Heart right ventricle (tissue), 16 donors: Measurements from ENCODE around the gene ADD2. TPM values are rescaled to one million over a fixed set of nuclear protein-coding genes. Genes with fewer than 3 reads are reported as not detected.
"Not testable (repeated sequence)": the region's sequence is repeated elsewhere in the genome, so short reads cannot be mapped to it uniquely, and the experiment has no call there.

Experiments used
- ATAC-seq, 8 donors: fragments of 200-7000 bp; cut with Tn5 transposase; one replicate each; pipeline ENCODE4 v1.9.1; 2020; ENCODE audit warnings: mild to moderate bottlenecking in 8 of 8, moderate library complexity in 8 of 8, moderate number of reproducible peaks in 1 of 8
- DNase-seq, 2 donors: peaks; one replicate each; pipeline ENCODE4 v3.0.0-alpha.2; 2020
- H3K27ac ChIP-seq, 10 donors: fragments of 200-600 bp; sonication (generic) in 2 of 10; one replicate each; pipeline versions ENCODE4 v1.5.0 to v1.8.0; 2020 to 2022; ENCODE audit warnings: mild to moderate bottlenecking in 3 of 10
- H3K27me3 ChIP-seq, 7 donors: fragments of 200-600 bp; one replicate each; pipeline ENCODE4 v1.8.0; 2021 to 2022; ENCODE audit warnings: mild to moderate bottlenecking in 2 of 7
- H3K36me3 ChIP-seq, 9 donors: fragments of 200-600 bp; sonication (generic) in 1 of 9; one replicate each; pipeline versions ENCODE4 v1.5.0 to v1.8.0; 2020 to 2022; ENCODE audit warnings: mild to moderate bottlenecking in 2 of 9
- H3K4me1 ChIP-seq, 9 donors: fragments of 200-600 bp; sonication (generic) in 1 of 9; one replicate each; pipeline versions ENCODE4 v1.5.0 to v1.8.0; 2020 to 2022; ENCODE audit warnings: mild to moderate bottlenecking in 4 of 9
- H3K4me3 ChIP-seq, 10 donors: fragments of 200-600 bp; sonication (generic) in 2 of 10; one replicate each; pipeline versions ENCODE4 v1.5.0 to v1.8.0; 2020 to 2022; ENCODE audit warnings: mild to moderate bottlenecking in 7 of 10, moderate library complexity in 2 of 10
- H3K9me3 ChIP-seq, 11 donors: fragments of 200-600 bp in 10 of 11; sonication (generic) in 2 of 11; one replicate each; pipeline versions ENCODE4 v1.5.0 to v1.8.0; 2013 to 2022; ENCODE audit warnings: mild to moderate bottlenecking in 2 of 11, control low read depth in 1 of 11, moderate library complexity in 1 of 11
- WGBS, 2 donors: extraction: QIAGEN DNeasy Blood & Tissue Kit; methylation state at CpG; one replicate each; pipeline ENCODE4 v1.1.7; 2013; ENCODE audit warnings: inconsistent platforms in 1 of 2; 5-methylcytosine and 5-hydroxymethylcytosine counted together
- intact Hi-C, 10 donors: fragments of 100-400 bp; cut with DNase I; formaldehyde crosslinking; loops; one replicate each; pipeline versions ENCODE4 v1.11.1 to v1.14.2; 2022
- polyA plus RNA-seq, 2 donors: library from polyadenylated mRNA; stranded (reverse); fragments of 200-250 nt; gene quantifications; one replicate each; pipeline ENCODE4 v1.2.3, GENCODE V29; 2013
- total RNA-seq, 10 donors: library from RNA; stranded (reverse); fragmentation: NEBNext Ultra II Directional in 3 of 10; extraction: Animal tissue kit (Norgen Biotek cat#: 25700) in 3 of 10; gene quantifications; one replicate each; pipeline versions ENCODE4 v1.2.1 to v1.2.4, GENCODE V29; 2021 to 2023
- TF ChIP-seq, protein P1 (sequence below), 9 donors: fragments of 200-600 bp; sonication (generic) in 2 of 9; IDR thresholded peaks; one replicate each; pipeline versions ENCODE4 v1.5.0 to v1.8.0; 2021 to 2022; ENCODE audit warnings: antibody characterized with exemption in 9 of 9, mild to moderate bottlenecking in 5 of 9, moderate library complexity in 1 of 9
- donor health status: Arrhythmogenic right ventricular cardiomyopathy.
- donor health status: ischemic (EF 13 %, LVEDD 7.1; RV severe dilation, severe dysfunction).
- donor health status: healthy with polysubstance abuse.
- donor health status: DM: no; HTN: yes; CAD: no.
- donor health status: DM: no; HTN: no; CAD: no.
- donor health status: ischemic (EF 25% LVEDD 6.9; RV normal size, moderate dysfunction).
- donor health status: ischemic (EF 25% LVEDD 5.7; RV mildly dilated, moderate dysfunction).
- donor health status: healthy.
- donor health status: DM: yes; HTN: yes; CAD: no.
- donor health status: Ischemic cardiomyopathy.
- donor health status: ischemic (EF 35%, LVEDD 5.7; RV mildly dilated, moderate dysfunction).
- donor health status: nonischemic (EF 11% LVEDD 7.7; RV severe dilation, severe dysfunction).
- donor health status: DM: yes; HTN: yes; CAD: no.
- donor health status: PGD.
- donor health status: ischemic (EF 29% LVEDD 5.4; RV normal size, mild dysfunction).
- donor health status: nonischemic (EF 23%, LVEDD 6.1; RV moderate dilation, normal function).

ADD2 gene
- total and polyA plus RNA-seq, 12 donors, result 0.16 to 5.7 (median 2.2) TPM

GRCh38 chr2:70627211-70627898 is 140.6 kb downstream of the ADD2 start:
- ATAC-seq (no peak), DNase-seq (peak in 1 of 2 donors; percentile 30)
- Histone ChIP-seq H3K27me3 (peaks cover 0 to under 1% (median 0%) of the 10 kb centered on the region in 7 donors), H3K4me1 (peaks cover 0 to 9% (median 0%) of the 10 kb centered on the region in 9 donors), H3K27ac (no peak overlapping the region), H3K9me3 (no peaks in the 10 kb centered on the region), H3K36me3 (no peaks in the 10 kb centered on the region), H3K4me3 (no peak overlapping the region)
- TF ChIP-seq, protein P1, sequence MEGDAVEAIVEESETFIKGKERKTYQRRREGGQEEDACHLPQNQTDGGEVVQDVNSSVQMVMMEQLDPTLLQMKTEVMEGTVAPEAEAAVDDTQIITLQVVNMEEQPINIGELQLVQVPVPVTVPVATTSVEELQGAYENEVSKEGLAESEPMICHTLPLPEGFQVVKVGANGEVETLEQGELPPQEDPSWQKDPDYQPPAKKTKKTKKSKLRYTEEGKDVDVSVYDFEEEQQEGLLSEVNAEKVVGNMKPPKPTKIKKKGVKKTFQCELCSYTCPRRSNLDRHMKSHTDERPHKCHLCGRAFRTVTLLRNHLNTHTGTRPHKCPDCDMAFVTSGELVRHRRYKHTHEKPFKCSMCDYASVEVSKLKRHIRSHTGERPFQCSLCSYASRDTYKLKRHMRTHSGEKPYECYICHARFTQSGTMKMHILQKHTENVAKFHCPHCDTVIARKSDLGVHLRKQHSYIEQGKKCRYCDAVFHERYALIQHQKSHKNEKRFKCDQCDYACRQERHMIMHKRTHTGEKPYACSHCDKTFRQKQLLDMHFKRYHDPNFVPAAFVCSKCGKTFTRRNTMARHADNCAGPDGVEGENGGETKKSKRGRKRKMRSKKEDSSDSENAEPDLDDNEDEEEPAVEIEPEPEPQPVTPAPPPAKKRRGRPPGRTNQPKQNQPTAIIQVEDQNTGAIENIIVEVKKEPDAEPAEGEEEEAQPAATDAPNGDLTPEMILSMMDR (IDR thresholded peaks at IDR 0.05), result no peak
- WGBS, 2 donors, result 39 to 53% methylated on average over 2 of the region's 2 CpGs
- intact Hi-C loops, result no loop called here

GRCh38 chr2:70626254-70626990 is 141.6 kb downstream of the ADD2 start:
- DNase-seq (peak in 1 of 2 donors; percentile 17), ATAC-seq (peak in 1 of 8 donors; percentile 13)
- Histone ChIP-seq H3K27ac (no peak overlapping the region), H3K36me3 (no peaks in the 10 kb centered on the region), H3K27me3 (peaks cover 0 to 8% (median 0%) of the 10 kb centered on the region in 7 donors), H3K4me3 (no peak overlapping the region), H3K4me1 (peaks cover 0 to 9% (median 0%) of the 10 kb centered on the region in 9 donors), H3K9me3 (no peaks in the 10 kb centered on the region)
- WGBS, 2 donors, result 73 to 74% methylated on average over 13 of the region's 13 CpGs
- intact Hi-C loops, result no loop called here
- TF ChIP-seq, protein P1 (IDR thresholded peaks at IDR 0.05), result no peak

- intact Hi-C loops, H3K4me1 ChIP-seq, H3K36me3 ChIP-seq, H3K4me3 ChIP-seq, ATAC-seq, H3K9me3 ChIP-seq, DNase-seq, H3K27ac ChIP-seq: not testable (repeated sequence)
- WGBS, 2 donors, result 82 to 83% methylated on average over 6 of the region's 6 CpGs
- H3K27me3 ChIP-seq, result peaks cover 0 to 26% (median 0%) of the 10 kb centered on the region in 7 donors
Observed at GRCh38 chr2:70621536-70621935, 146.5 kb downstream of the ADD2 start.

GRCh38 chr2:70620020-70620419 is 148.0 kb downstream of the ADD2 start:
- Histone ChIP-seq H3K9me3 (no peaks in the 10 kb centered on the region), H3K36me3 (no peaks in the 10 kb centered on the region), H3K4me1 (no peaks in the 10 kb centered on the region), H3K27me3 (peaks cover 0 to 26% (median 5%) of the 10 kb centered on the region in 7 donors), H3K27ac (no peak overlapping the region), H3K4me3 (no peak overlapping the region)
- DNase-seq (no peak), ATAC-seq (no peak)
- WGBS, 2 donors, result 70 to 86% methylated on average over 6 of the region's 6 CpGs
- intact Hi-C loops, result no loop called here
- TF ChIP-seq, protein P1 (IDR thresholded peaks at IDR 0.05), result no peak
